ENCODE measurements around the gene HOXB13.

HOXB13 gene

GRCh38 chr17:48715496-48716399 lies 12.8 kb downstream of the HOXB13 start:
- Histone ChIP-seq H3K27ac (no peak overlapping the region), H3K4me3 (no peak overlapping the region)
- no peak for DNase-seq (ENCODE audit: low spot score)
- no peak for TF ChIP-seq CTCF (IDR thresholded peaks at IDR 0.05)

DNA sequence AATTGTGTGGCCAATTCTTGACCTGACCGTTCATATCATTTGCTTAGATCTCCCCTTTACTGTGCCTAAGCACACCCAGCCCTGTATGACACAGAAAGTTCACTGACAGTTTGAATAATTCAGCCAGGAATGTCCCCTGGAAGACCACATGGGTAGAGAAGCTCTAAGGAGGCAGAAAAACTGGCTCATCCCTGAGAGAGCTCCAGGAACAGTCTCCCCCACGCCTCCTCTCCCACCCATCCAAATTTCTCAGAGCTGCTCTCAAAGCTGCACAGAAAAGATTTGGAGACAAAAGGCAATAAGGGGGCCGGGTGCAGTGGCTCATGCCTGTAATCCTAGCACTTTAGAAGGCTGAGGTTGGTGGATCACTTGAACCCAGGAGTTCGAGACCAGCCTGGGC lies 17.4 kb downstream of the HOXB13 start:
- no peak for TF ChIP-seq CTCF (IDR thresholded peaks at IDR 0.05)
- DNase-seq (ENCODE audit: low spot score): no peak
- no peak overlapping the region for H3K27ac ChIP-seq
- no peak overlapping the region for H3K4me3 ChIP-seq

GRCh38 chr17:48704361-48705248 lies 23.9 kb downstream of the HOXB13 start:
- no peak for DNase-seq (ENCODE audit: low spot score)
- TF ChIP-seq CTCF (IDR thresholded peaks at IDR 0.05): no peak
- Histone ChIP-seq H3K27ac (no peak overlapping the region), H3K4me3 (no peak overlapping the region)

- Histone ChIP-seq H3K27ac (no peak overlapping the region), H3K4me3 (no peak overlapping the region)
- no peak for TF ChIP-seq CTCF (IDR thresholded peaks at IDR 0.05)
- DNase-seq (ENCODE audit: low spot score): no peak
These were observed 26.6 kb downstream of the HOXB13 start for GRCh38 chr17:48701864-48702532.

DNA sequence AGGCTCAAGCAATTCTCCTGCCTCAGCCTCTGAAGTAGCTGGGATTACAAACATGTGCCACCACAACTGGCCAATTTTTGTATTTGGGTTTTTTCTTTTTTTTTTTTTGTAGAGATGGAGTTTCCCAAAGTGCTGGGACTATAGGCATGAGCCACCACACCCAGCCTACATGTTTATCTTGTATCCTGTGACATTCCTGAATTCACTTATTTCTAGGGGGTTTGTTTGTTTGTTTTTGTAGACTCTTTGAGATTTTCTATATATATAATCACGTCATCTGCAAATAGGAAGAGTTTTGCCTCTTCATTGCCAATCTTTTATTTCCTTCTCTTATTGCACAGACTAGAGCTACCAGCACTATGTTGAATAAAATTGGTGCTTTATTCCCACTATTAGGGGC lies 35.4 kb downstream of the HOXB13 start:
- Histone ChIP-seq H3K4me3 (no peak overlapping the region), H3K27ac (no peak overlapping the region)
- no peak for DNase-seq (ENCODE audit: low spot score)
- no peak for TF ChIP-seq CTCF (IDR thresholded peaks at IDR 0.05)

- no peak for DNase-seq (ENCODE audit: low spot score)
- TF ChIP-seq CTCF (IDR thresholded peaks at IDR 0.05): no peak
- Histone ChIP-seq H3K27ac (no peak overlapping the region), H3K4me3 (no peak overlapping the region)
These were observed 36.5 kb downstream of the HOXB13 start for GRCh38 chr17:48692049-48692448.

Measured in coronary artery (tissue), 2 donors.